Stimulated activated CD4-positive, alpha-beta T cell treated with anti-CD3 and anti-CD28 coated beads, Interleukin-12 subunit alpha, Interleukin-12 subunit beta, amount 100 ng/mL, for 24 hours (primary cell): ENCODE measurements around the gene GPR152.

Experiments used
- DNase-seq, 2 experiments: peaks; one replicate each; pipeline ENCODE4 v3.0.0-alpha.2; 2020; ENCODE audit warnings: low read depth in 2 of 2

GPR152 gene, protein sequence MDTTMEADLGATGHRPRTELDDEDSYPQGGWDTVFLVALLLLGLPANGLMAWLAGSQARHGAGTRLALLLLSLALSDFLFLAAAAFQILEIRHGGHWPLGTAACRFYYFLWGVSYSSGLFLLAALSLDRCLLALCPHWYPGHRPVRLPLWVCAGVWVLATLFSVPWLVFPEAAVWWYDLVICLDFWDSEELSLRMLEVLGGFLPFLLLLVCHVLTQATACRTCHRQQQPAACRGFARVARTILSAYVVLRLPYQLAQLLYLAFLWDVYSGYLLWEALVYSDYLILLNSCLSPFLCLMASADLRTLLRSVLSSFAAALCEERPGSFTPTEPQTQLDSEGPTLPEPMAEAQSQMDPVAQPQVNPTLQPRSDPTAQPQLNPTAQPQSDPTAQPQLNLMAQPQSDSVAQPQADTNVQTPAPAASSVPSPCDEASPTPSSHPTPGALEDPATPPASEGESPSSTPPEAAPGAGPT

DNA sequence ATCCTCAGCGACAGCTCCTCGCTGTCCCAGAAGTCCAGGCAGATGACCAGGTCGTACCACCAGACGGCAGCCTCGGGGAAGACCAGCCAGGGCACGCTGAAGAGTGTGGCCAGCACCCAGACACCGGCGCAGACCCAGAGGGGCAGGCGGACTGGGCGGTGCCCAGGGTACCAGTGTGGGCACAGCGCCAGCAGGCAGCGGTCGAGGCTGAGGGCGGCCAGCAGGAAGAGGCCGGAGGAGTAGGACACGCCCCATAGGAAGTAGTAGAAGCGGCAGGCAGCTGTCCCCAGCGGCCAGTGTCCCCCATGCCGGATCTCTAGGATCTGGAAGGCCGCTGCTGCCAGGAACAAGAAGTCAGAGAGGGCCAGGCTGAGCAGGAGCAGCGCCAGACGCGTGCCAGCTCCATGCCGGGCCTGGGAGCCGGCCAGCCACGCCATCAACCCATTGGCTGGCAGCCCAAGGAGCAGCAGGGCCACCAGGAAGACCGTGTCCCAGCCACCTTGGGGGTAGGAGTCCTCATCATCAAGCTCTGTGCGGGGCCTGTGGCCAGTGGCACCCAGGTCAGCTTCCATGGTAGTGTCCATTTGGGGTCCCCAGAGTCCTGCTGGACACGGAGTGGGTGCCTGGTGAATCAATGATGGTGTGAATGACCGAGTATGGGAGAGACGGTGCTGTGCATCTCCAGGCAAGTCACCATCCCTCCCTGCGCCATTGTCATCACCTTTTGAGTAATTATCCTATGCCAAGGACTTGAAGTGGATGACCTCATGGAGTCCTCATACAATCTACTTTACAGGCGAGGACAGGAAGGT lies at the start of gene GPR152:
Gene GPR152, minus strand, starts transcription at position 589 of the 812 bp plus-strand sequence. Its CDS starts 5 bp downstream, at position 584.
- no peak for DNase-seq

DNA sequence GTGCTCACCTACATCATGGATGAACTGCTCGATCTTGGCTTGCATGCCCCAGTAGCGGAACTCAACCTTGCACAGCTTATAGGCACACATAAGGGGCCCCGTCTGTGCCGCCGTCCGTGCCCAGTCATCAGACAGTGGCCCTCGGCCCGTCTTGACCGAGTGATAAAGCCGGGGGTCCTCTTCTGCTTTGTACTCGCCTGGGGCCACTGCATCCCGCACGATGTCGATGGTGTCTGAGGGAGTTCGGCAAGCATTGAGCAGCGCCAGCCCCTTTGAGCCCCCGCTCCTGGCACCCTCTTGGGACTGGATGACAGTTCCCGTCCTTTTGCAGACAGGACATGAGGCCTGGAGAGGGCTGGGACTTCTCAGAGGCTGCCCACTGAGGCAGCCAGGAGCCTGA lies 49.3 kb upstream of the GPR152 start:
- no peak for DNase-seq

DNA sequence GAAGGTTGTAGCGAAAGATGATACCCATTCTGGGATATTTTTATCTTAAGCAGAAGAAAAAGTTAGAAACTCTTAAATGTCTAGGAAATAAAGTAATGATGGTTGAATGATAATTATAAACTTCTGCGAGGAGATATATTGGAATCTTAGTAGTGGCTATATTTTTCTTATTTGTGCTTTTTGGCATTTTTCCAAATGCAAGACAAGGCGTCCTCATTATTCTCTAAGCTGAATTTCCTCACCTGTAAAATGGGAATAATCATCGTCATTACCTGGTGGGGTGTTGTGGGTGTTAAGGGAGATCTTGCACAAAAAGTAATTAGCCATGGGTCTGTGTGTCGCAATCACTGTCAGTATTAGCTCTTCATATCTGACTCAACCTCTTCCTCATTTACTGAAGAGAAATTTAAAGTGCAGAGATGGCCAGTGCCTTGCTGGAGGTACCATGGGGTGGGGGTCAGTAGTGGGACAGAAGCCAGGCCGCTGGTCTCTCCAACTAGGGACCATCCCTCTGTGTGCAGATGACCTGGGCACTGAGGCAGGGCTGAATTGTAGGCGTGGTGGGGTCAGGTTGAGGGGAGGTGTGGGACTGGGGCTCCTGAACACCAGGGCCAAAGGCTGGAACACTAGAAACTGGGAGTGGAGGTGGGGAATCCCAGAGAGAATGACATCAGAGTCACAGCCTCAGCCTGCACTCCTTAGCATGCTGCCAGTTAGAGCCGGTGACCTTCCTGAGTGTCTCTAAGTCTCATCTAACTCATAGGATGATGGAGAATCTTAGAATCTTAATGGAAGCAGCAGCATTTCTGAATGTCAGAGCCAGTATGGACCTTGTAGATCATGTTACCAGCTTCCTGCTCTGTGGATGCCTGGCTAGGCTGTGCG lies 48.5 kb upstream of the GPR152 start:
- DNase-seq: no peak

DNA sequence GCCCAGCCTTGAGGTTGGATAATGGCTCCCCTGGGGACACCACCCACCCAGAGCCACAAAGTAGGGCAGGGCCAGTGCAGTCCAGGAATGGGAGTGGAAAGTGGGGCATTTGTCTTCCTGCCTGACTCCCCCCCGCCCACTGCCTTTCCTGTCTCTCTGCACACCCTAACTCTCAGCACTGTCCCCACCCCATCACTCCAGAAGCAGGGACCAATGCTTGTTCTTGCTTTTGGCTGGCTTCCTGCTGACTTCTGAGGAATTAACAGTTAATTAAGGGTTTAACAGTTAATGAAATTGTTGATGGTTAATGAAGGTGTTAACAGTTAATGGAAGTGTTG lies 47.9 kb upstream of the GPR152 start:
- no peak for DNase-seq

DNA sequence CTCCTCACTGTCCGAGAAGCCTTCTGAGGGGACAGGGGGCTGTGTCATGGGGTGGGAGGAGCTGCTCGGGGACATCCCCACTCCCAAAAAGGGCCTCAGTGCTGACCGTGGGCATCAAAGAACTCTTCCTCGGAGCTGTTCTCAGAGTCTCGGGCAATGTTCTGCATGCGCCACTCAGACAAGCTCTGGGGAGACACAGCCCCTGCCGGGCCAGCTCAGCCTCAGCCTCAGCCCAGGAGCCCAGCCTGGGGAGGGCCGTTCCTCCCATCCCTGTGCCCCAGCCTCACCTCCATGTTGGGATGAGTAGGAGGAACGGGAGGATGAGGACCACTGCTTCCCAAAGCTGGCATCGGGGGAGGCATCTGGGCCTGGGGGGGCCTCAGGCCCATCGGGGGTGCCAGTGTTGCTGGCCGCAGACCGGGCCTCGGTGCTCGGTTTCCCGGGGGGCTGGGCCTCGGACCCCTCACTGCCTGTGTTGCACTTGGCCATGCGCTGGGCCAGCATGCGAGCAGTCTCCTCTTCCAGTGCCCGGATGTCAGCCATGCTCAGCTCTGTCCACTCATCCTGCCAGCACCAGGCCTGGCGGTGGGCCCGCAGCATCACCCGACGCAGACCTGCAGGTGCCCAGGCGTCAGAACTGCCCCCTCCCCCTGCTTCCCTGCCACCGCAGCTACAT lies 47.4 kb upstream of the GPR152 start:
- no peak for DNase-seq

DNA sequence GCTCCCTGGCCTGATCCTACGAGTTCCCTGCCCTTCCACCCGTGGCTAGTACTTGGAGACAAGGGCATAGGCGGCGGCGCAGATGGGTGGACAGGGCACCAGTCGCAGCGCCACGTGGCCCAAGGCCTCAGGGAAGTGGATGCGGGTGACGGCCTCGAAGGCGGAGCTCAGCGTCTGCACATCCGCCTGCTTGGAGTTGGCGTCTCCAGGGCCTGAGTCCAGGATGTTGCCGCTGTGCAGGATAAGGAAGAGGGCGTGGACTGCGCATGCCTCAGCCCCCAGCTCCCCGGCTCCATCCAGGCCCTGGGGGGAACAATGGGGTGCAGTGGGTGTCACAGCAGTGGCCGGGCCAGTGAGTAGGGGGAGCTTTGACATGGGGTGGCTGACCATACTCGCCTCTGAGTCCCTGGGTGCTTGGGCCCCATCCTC lies 46.0 kb upstream of the GPR152 start:
- DNase-seq: no peak

DNA sequence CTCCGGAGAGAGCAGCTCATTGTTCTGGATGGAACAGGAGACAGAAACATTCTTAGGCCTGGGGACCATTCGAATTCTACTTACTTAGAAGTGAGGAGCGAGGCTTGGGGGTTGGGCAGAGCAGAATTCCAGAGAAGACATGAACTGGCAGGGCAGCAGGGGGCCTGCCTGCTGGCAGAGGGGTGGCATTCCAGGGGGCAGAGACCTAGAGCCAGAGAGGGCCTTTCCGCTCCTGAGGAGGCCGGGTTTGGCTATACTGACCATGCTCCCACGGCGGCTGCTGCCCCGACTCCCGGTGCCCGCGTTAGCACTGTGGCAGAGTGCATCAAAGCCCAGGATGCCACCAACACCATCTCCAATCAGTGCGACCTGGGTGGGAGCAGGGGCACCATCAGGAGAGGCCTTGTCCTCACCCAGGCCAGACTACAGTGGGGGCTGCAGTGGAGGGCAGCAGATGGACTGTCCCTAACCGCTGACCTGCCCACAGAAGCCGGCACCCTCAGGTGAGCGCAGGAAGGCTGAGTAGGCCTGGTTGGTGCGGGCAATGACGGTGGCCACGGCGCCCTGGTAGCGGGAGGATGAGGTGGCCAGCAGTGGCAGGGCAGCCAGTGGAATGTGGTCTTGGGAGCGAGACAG lies 45.2 kb upstream of the GPR152 start:
- no peak for DNase-seq

DNA sequence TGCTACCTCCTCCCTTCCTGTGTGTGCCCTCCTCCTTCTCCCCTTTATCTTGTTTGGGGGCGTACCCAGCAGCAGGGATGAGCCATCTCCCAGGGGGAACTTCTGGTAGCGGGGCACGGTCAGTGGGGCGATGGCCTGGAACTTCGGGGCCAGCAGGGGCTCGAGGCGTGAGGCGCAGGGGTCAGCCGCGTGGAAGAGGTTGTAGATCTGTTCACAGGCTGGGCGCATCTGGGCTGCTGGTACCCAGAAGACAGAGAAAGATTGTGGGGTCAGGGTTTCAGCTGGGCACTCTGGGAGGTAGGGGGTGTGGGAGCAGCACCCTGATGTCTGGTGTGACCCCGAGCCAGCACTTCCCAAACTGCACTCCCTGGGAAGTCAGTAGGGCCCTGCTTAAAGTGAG lies 43.6 kb upstream of the GPR152 start:
- no peak for DNase-seq

DNA sequence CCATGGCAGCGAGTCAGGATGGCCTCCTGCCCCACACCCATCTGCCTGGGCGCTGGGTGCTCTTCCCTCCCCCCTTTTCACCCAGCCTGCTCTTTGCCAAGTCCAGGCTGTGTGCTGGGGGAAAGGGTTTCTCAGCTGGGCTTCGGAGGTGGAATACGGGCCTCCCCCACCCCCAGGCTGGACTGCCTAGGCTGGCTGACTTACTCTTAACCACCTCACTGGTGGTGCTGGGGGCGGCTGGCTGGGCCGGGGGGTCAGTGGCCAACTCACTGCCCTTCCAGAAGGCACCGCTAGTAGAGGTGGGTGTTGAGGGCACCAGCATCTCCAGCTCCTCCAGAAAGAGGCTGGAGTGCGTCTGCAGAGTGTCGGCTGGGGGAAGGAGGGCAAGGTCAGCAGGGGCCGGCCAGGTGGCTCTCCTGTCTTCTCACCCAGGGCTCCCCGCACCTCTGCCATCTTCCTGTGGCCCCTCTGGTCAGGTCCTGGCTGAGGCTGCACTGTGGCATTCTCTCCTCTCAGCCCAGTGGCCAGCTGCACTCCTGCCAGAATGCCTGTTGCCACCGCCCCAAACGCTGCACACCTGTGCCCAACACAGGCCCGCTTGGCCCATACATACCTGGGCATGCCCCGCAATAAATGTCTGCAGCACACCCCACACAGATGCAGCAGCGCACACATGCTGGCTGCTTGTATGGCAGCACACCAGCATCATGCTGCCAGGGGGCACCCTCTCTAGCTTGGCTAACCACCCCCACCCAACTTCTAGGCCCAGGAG lies 42.9 kb upstream of the GPR152 start:
- DNase-seq: no peak

DNA sequence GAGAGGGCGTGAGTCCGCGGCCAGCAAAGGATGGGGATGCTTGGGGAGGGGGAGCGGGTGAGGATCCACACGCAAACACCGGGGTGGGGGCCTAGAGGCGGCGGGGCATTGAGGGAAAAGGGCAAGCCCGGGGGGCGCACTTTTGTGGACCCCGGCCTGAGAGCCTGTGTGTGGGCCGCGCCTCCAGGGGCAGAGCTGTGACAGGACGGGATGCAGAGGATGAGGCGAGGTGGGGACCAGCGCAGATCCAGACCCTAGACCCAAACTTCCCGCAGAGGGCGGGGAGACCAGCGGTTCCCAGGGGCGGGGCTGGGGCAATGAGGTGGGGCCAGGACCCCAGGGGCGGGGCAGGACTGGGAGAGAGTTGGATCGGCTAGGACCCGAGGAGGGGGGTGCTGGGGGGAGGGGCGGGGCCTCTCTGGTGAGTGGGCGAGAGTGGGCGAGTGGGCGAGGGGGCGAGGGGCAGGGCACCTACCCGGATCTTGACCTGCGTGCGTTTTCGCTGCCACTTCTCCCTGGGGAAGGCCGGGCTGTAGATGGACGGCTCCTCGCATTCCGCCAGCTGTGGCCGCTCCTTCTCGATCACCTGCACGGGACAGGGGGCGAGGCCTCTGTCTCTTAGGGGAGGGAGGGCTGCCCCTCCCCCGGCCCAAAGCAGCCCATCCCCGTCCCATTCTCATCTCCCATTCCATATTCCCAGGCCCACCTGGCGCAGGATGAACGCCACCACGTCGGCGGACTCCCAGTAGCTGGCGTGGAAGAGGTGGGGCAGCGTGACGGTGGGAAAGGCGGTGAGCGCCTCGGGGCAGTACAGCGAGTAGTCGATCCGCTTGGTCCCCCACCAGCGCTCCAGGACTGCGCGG lies 42.1 kb upstream of the GPR152 start:
- no peak for DNase-seq

DNA sequence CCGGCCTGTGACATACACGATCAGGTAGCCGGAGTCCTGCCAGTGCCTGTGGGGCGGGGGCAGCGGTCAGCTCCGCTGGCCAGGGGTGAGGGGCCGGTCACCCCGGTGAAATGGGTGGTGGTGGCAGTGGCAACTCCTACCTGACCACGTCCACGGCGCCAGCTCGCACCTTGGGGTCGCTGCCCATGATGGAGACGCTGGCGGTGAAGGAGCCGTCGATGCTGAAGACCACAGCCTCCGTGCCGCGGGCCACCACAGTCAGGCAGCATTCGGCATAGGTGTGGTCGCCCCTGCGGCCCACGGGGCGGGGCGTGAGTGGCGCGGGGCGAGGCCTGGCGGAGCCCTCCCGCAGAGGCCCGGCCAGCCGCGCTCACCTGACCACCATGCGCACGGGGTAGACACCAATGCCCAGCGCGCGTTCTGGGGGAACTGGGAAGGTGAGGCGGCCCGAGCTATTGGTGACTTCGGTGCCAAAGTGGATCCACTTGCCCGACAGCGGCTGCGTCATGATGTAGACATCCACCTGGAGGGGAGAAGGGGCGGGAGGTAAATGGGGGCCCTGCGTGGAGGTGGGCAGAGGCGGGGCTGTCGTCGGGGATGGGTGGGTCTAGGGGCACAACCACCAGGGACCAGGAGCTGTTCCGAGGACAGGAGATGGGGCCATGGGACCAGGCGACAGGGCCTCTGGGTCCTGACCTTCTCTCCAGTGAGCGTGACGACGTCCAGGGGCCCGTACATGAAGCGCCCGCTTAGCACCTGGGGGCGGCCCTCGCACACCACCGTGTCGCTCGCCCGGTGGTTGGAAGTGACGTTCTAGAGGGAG lies 41.2 kb upstream of the GPR152 start:
- no peak for DNase-seq

DNA sequence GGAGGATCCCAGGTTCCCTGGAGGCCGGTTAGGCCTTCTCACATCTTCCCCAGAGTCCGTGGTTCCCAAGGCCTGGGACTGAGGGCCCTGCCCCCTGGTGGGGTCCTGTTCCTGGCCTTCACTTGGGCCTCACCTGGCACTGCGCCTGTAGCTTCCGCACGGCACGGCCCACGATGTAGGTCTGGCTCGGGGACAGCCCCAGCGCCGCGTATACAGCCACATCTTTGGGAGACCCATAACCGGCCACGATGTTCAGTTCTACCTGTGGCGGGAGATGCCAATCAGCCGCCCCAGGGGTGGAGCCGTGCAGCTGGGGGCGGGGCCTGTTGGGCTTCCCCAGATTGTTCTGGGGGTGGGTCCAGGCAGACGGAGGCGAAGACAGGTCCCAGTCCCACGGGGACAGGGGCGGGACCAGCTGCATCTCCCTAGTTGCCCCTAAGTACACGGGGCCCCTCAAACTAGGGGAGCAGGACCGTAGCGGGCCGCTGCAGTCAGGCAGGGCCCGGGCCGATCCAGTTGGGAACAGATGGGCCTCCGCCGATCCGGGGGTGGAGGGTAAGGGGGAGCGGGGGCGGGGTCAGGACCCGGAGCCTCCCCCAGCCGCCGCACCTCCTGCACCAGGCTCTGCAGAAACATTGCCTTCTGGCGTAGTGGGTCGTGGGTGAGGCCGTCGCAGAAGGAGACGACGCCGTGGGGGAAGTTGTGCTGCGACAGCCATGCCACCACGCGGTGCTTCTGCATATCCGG lies 40.4 kb upstream of the GPR152 start:
- no peak for DNase-seq

DNA sequence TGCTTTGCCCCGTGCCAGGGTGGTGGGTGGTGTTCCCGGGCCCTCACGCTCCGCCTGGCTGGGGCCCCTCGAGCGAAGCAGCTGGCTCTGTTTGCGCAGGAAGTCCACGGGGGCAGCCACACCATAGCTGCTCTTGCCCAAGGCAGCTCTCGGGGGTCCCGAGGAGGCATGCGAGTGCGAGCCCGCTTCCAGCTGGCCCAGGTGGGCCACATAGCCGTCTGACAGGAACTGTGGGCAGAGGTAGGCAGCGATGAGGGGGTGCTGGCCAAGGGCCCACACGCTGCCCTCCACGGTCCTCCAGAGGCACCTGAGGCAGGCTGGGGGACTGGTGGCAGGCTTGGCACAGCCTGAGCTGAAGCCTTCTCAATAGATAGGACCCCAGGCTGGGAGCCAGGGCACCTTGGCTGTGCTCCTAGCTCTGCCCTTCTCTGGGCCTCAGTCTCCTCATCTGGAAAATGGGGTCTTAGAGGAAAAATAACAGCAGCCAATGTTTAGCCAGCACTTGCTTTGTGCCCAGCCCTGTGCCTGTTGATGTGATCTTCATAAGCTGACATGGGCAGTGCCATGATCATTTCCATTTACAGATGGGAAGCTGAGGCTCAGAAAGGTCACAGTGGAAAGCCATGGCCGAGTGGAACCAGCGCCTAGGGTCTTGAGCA lies 39.7 kb upstream of the GPR152 start:
- no peak for DNase-seq

DNA sequence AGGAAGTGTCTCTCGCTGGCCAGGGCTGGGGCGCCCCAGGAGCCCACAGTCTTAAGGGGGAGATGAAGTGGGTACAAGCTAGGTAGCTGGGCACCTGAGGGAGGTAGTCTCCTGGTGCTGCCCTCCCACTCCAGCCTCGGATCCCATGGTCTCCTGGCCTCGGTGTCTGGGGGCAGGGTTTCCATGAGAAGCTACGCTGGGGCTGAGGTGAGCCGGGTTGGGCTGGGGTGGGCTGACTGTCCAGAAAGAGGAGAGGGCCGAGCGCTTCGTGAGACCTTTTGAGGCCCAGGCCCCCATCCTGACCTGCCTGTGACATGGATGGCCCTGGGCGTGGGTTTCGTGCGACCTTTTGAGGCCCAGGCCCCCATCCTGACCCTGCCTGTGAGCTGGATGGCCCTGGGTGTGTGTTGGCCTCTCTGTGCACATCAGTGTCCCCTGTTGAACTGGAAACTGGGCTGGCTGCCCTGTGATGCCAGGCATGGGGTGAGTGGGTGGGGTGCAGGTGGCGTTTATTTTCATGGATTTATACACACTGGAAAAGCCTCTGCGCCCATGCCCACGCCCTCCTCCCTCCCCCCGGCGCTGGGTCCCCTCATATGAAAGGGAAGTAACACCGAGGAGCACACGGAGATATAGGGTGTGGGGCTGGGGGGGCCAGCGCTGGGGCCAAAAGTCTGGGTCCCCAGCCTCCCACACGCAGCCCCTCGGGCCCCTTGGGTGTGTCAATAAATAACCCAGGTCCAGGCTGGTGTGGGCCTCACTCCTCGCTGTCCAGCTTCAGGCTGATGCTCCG lies 38.9 kb upstream of the GPR152 start:
- no peak for DNase-seq

DNA sequence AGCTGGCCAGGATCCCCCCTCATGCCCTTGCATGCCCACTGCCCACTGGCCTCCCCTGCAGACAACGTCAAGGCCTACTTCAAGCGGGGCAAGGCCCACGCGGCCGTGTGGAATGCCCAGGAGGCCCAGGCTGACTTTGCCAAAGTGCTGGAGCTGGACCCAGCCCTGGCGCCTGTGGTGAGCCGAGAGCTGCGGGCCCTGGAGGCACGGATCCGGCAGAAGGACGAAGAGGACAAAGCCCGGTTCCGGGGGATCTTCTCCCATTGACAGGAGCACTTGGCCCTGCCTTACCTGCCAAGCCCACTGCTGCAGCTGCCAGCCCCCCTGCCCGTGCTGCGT lies 38.2 kb upstream of the GPR152 start:
- no peak for DNase-seq
